GM12801 (cell line): ENCODE data around the gene ELOA.

Experiments
- CTCF ChIP-seq: IDR thresholded peaks from one replicate; pipeline ENCODE4 v1.5.1; 2011; ENCODE audit warnings: control low read depth; ENCODE audit not compliant: insufficient read length; ENCODE audit errors: extremely low read depth

Gene ELOA, protein sequence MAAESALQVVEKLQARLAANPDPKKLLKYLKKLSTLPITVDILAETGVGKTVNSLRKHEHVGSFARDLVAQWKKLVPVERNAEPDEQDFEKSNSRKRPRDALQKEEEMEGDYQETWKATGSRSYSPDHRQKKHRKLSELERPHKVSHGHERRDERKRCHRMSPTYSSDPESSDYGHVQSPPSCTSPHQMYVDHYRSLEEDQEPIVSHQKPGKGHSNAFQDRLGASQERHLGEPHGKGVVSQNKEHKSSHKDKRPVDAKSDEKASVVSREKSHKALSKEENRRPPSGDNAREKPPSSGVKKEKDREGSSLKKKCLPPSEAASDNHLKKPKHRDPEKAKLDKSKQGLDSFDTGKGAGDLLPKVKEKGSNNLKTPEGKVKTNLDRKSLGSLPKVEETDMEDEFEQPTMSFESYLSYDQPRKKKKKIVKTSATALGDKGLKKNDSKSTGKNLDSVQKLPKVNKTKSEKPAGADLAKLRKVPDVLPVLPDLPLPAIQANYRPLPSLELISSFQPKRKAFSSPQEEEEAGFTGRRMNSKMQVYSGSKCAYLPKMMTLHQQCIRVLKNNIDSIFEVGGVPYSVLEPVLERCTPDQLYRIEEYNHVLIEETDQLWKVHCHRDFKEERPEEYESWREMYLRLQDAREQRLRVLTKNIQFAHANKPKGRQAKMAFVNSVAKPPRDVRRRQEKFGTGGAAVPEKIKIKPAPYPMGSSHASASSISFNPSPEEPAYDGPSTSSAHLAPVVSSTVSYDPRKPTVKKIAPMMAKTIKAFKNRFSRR

DNA sequence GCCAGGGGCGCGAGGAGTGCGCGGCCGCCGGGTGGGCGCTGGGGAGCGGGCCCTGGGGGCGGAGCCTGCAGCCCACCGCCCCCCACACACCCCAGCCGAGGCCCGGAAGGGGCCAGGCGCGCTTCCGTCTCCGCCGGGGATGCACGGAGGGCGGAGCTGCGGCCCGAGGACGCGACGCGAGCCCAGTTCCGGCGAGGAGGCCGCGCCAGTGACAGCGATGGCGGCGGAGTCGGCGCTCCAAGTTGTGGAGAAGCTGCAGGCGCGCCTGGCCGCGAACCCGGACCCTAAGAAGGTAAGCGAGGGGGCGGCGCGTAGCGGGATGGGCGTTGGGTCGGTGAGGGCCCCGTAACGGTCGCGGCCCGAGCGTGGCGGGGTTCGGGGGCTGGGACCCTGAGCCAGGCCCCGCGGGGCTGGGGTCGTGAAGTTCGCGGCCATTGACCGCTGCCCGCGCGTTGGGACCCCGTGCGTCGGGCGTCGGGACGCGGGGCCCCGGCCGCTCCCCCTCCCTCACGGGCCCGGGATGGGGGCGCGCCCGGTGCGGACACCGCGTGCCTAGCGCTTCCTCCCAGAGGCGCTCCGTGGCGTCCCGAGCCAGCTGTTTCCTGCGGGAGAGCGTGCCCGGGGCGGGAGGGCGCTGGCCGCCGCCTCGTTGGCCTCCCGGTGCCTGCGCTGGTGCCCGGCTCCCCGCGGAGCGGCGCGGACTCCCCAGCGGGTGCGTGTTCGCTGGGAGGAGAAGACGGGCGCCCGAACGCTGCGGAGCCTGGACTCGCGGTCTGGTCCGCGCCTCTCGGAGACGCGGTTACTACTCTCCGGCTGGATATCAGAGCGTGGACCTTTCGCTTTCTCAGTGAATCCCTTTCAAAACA, at the start of gene ELOA:
ELOA (plus strand) TSS at position 185 of the 866 bp plus-strand sequence; CDS start at position 218, 33 bp downstream.
- TF ChIP-seq CTCF, result no peak

GRCh38 chr1:23693599-23693998, 49.7 kb upstream of the ELOA start:
- no peak for TF ChIP-seq CTCF

- no peak for TF ChIP-seq CTCF
These were observed 48.9 kb upstream of the ELOA start for GRCh38 chr1:23694371-23694770.

- TF ChIP-seq CTCF, result no peak
These were observed 47.6 kb upstream of the ELOA start for GRCh38 chr1:23695667-23696066.

- no peak for TF ChIP-seq CTCF
These were observed 46.8 kb upstream of the ELOA start for GRCh38 chr1:23696335-23696989.

GRCh38 chr1:23698466-23698865, 44.8 kb upstream of the ELOA start:
- TF ChIP-seq CTCF, result no peak
